Right atrium auricular region (tissue), 2 donors: ENCODE data around the gene LIN28A. TPM values are rescaled to one million over a fixed set of nuclear protein-coding genes. Genes with fewer than 3 reads are reported as not detected.
A peak's percentile ranks its signal among the peaks of the same experiment; 100 is the strongest.

Experiments
- DNase-seq: peaks from one replicate; pipeline ENCODE4 v3.0.0-alpha.2; 2019; ENCODE audit warnings: low spot score
- H3K27ac ChIP-seq, 2 donors: fragments of 200-600 bp; sonication (generic); 1 replicate in 1 of 2; 2 replicates in 1 of 2; pipeline ENCODE4 v1.5.1; 2016 to 2019
- H3K27me3 ChIP-seq, 2 donors: fragments of 200-600 bp; sonication (generic); one replicate each; pipeline versions ENCODE4 v1.5.1 to v1.6.0; 2017 to 2019
- H3K36me3 ChIP-seq: fragments of 200-600 bp; sonication (generic); one replicate; pipeline ENCODE4 v1.5.1; 2016
- H3K4me1 ChIP-seq, 2 donors: fragments of 200-600 bp; sonication (generic); one replicate each; pipeline versions ENCODE4 v1.5.1 to v1.6.0; 2017 to 2019
- H3K4me3 ChIP-seq, 2 donors: fragments of 200-600 bp; sonication (generic); 1 replicate in 1 of 2; 2 replicates in 1 of 2; pipeline ENCODE4 v1.5.1; 2017 to 2019; ENCODE audit warnings: mild to moderate bottlenecking in 1 of 2, moderate library complexity in 1 of 2
- H3K9me3 ChIP-seq, 2 donors: fragments of 200-600 bp; sonication (generic); one replicate each; pipeline ENCODE4 v1.5.1; 2019
- CTCF ChIP-seq, 2 donors: fragments of 200-600 bp; sonication (generic); IDR thresholded peaks; one replicate each; pipeline ENCODE4 v1.5.1; 2019; ENCODE audit warnings: antibody characterized with exemption in 2 of 2
- total RNA-seq, 2 donors: library from RNA; depleted of rRNA; stranded (reverse); fragments of >200 nt; gene quantifications; one replicate each; pipeline ENCODE4 v1.1.0, GENCODE V29; 2016

The LIN28A gene
- total RNA-seq, 2 donors from 2014 or later = not detected

DNA sequence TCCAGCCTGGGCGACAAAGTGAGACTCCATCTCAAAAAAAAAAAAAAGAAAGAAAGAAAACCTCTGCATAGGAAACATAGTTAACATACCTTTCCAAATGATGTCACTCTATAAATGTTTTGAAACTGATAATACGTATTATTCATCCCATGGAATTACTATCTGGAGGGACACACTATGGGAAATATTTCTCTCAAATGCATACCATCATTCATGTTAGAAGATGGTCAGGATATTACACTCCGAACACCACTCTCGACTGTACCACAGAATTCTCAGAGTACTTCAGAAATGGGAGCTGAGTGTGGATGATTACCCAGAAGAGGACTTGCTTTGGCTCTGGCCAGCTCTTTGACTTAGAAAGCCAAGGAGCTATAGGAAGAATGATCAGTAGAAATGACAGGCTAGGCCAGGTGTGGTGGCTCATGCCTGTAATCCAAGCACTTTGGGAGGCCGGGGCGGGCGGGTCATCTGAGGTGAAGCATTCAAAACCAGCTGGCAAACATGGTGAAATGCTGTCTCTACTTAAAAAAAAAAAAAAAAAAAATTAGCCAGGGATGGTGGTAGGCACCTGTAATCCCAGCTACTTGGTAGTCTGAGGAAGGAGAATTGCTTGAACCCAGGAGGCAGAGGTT lies 5.2 kb upstream of the LIN28A start:
- TF ChIP-seq CTCF (IDR thresholded peaks at IDR 0.05) = no peak
- no peaks in the 10 kb centered on the region for H3K36me3 ChIP-seq
- no peak for DNase-seq
- H3K9me3 ChIP-seq = no peaks in the 10 kb centered on the region
- H3K4me1 ChIP-seq = no peaks in the 10 kb centered on the region
- no peak overlapping the region for H3K27ac ChIP-seq
- H3K4me3 ChIP-seq = no peak overlapping the region
- H3K27me3 ChIP-seq = peaks cover 3 to 7% of the 10 kb centered on the region in 2 donors

- H3K9me3 ChIP-seq = no peaks in the 10 kb centered on the region
- DNase-seq = peak; percentile 70
- H3K27ac ChIP-seq = no peak overlapping the region
- no peaks in the 10 kb centered on the region for H3K4me1 ChIP-seq
- no peak for TF ChIP-seq CTCF (IDR thresholded peaks at IDR 0.05)
- peaks cover 17 to 24% of the 10 kb centered on the region in 2 donors for H3K27me3 ChIP-seq
- no peak overlapping the region for H3K4me3 ChIP-seq
- no peaks in the 10 kb centered on the region for H3K36me3 ChIP-seq
Measured at GRCh38 chr1:26408604-26409003, 2.0 kb upstream of the LIN28A start.

DNA sequence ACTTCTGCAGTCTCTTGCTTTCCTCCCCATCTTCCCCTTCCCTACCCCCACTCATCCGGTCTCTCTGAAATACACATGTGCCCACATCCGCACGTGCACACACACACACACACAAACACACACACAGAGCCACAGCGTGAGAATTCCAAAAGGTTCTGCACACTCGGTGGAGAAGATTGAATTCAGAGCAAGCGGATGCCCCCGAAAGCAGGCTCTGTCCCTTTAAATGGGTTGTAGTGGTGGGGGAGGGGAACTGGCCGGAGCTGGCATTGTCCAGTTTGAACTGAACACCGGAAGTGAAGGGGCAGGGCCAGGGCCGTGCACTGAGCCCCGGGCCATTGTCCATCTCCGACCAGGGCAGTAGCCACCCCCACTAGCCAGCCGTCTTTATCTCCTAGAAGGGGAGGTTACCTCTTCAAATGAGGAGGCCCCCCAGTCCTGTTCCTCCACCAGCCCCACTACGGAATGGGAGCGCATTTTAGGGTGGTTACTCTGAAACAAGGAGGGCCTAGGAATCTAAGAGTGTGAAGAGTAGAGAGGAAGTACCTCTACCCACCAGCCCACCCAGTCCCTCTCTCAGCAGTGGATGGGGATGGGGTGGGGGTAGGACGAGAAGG lies 1.3 kb upstream of the LIN28A start:
- no peak for TF ChIP-seq CTCF (IDR thresholded peaks at IDR 0.05)
- no peaks in the 10 kb centered on the region for H3K4me1 ChIP-seq
- DNase-seq = no peak
- H3K4me3 ChIP-seq = no peak overlapping the region
- H3K27me3 ChIP-seq = peaks cover 17 to 24% of the 10 kb centered on the region in 2 donors
- H3K27ac ChIP-seq = no peak overlapping the region
- no peaks in the 10 kb centered on the region for H3K36me3 ChIP-seq
- H3K9me3 ChIP-seq = no peaks in the 10 kb centered on the region

GRCh38 chr1:26411624-26412074 lies 1.0 kb downstream of the LIN28A start:
- H3K4me3 ChIP-seq = no peak overlapping the region
- H3K36me3 ChIP-seq = no peaks in the 10 kb centered on the region
- no peaks in the 10 kb centered on the region for H3K4me1 ChIP-seq
- H3K27me3 ChIP-seq = peaks cover 17 to 24% of the 10 kb centered on the region in 2 donors
- no peak overlapping the region for H3K27ac ChIP-seq
- no peak for DNase-seq
- no peak for TF ChIP-seq CTCF (IDR thresholded peaks at IDR 0.05)
- H3K9me3 ChIP-seq = no peaks in the 10 kb centered on the region

- no peak overlapping the region for H3K27ac ChIP-seq
- no peak for TF ChIP-seq CTCF (IDR thresholded peaks at IDR 0.05)
- H3K36me3 ChIP-seq = no peaks in the 10 kb centered on the region
- no peak overlapping the region for H3K4me3 ChIP-seq
- no peaks in the 10 kb centered on the region for H3K4me1 ChIP-seq
- no peak for DNase-seq
- peaks cover 17 to 24% of the 10 kb centered on the region in 2 donors for H3K27me3 ChIP-seq
- H3K9me3 ChIP-seq = no peaks in the 10 kb centered on the region
Measured at GRCh38 chr1:26412180-26412840, 1.7 kb downstream of the LIN28A start.
